K562 (cell line): Measurements from ENCODE around the gene MOB3B. TPM values are rescaled to one million over a fixed set of nuclear protein-coding genes. Genes with fewer than 3 reads are reported as not detected.
"Not testable (repeated sequence)": the region's sequence is repeated elsewhere in the genome, so short reads cannot be mapped to it uniquely, and the experiment has no call there.

Source experiments
- ATAC-seq: fragments of 200-7000 bp; cut with Tn5 transposase; 3 replicates; pipeline ENCODE4 v1.9.1; 2020; ENCODE audit warnings: moderate library complexity
- BruUV-seq: library from RNA; stranded (reverse); fragments of 400-500 nt; replicated peaks from 2 replicates; lab custom pipeline; 2021; lab: Mats Ljungman, UMichigan
- CTCF ChIA-PET: fragments of 300-600 bp; formaldehyde crosslinking; extraction: SDS; loops from one replicate; lab custom pipeline; 2021; ENCODE audit warnings: low intra/inter-chr PET ratio; lab: Yijun Ruan, JAX
- POLR2A ChIA-PET: fragments of 300-600, 350-650 bp; sonication (Branson Sonifier 250); formaldehyde crosslinking; extraction: SDS; loops from one replicate; lab custom pipeline; 2021; ENCODE audit warnings: antibody characterized with exemption, inconsistent platforms; lab: Yijun Ruan, JAX
- DNase-seq, 4 experiments: peaks; one replicate each; pipeline versions ENCODE4 v3.0.0 to v3.0.0-alpha.2; 2011 to 2018; ENCODE audit warnings: low spot score in 3 of 4, mixed read lengths in 3 of 4; ENCODE audit errors: extremely low read depth in 1 of 4
- FAIRE-seq: peaks from 2 replicates; lab custom pipeline; 2011; peaks lifted over from hg19 to GRCh38; lab: Jason Lieb, UNC
- H2AFZ ChIP-seq: 2 replicates; pipeline ENCODE4 v1.6.0; 2011; ENCODE audit warnings: low read depth, low read length, control low read depth, inconsistent platforms
- H3K27ac ChIP-seq: fragments of 200-600 bp; 3 replicates; pipeline ENCODE4 v1.8.0; 2011; ENCODE audit warnings: low read depth, mild to moderate bottlenecking, control low read depth, inconsistent platforms, low read length, moderate library complexity, mixed read lengths; ENCODE audit errors: extremely low read depth
- H3K27me3 ChIP-seq, 2 experiments: fragments of 300-600 bp in 1 of 2; 2 replicates in 1 of 2; 3 replicates in 1 of 2; pipeline versions ENCODE4 v1.6.0 to v1.8.0; 2011; ENCODE audit warnings: inconsistent platforms in 2 of 2, low read length in 2 of 2, mild to moderate bottlenecking in 1 of 2, mixed read lengths in 1 of 2, moderate library complexity in 1 of 2; ENCODE audit not compliant: control insufficient read depth in 2 of 2, insufficient read depth in 2 of 2
- H3K36me3 ChIP-seq: fragments of 300-600 bp; 3 replicates; pipeline ENCODE4 v1.8.0; 2011; ENCODE audit warnings: mild to moderate bottlenecking, low read length, inconsistent platforms; ENCODE audit not compliant: control insufficient read depth, insufficient read depth
- H3K4me1 ChIP-seq, 2 experiments: fragments of 200-600 bp in 1 of 2; replicated peaks in 1 of 2; 2 replicates in 1 of 2; 3 replicates in 1 of 2; pipeline versions ENCODE4 v1.5.1 to v1.8.0; 2011; ENCODE audit warnings: inconsistent platforms in 2 of 2, low read length in 2 of 2, mild to moderate bottlenecking in 1 of 2, mixed read lengths in 1 of 2, moderate library complexity in 1 of 2; ENCODE audit not compliant: control insufficient read depth in 2 of 2, insufficient read depth in 2 of 2
- H3K4me2 ChIP-seq: 2 replicates; pipeline ENCODE4 v1.6.1; 2011; ENCODE audit warnings: low read length, control low read depth, inconsistent platforms, mixed read lengths; ENCODE audit not compliant: insufficient read depth
- H3K4me3 ChIP-seq: fragments of 200-600 bp; sonication (generic), shearing (Covaris generic); 2 replicates; pipeline ENCODE4 v1.5.1; 2016; ENCODE audit warnings: control low read depth, inconsistent platforms
- H3K79me2 ChIP-seq: fragments of 200-600 bp; 3 replicates; pipeline ENCODE4 v1.8.0; 2011; ENCODE audit warnings: low read length, inconsistent platforms; ENCODE audit not compliant: control insufficient read depth, insufficient read depth
- H3K9ac ChIP-seq, 2 experiments: 2 replicates each; pipeline versions ENCODE4 v1.6.0 to v1.6.1; 2011; ENCODE audit warnings: low read depth in 2 of 2, low read length in 2 of 2, control low read depth in 1 of 2, inconsistent platforms in 1 of 2, mild to moderate bottlenecking in 1 of 2, mixed read lengths in 1 of 2; ENCODE audit not compliant: insufficient read depth in 1 of 2
- H3K9me1 ChIP-seq: one replicate; pipeline ENCODE4 v1.6.0; 2011; ENCODE audit warnings: inconsistent platforms, mild to moderate bottlenecking, low read length, moderate library complexity; ENCODE audit not compliant: control insufficient read depth, insufficient read depth
- H3K9me3 ChIP-seq: replicated peaks from 2 replicates; pipeline ENCODE4 v1.5.1; 2011; ENCODE audit warnings: low read depth, low read length, inconsistent platforms; ENCODE audit not compliant: control insufficient read depth, insufficient read depth
- H4K20me1 ChIP-seq: replicated peaks from 2 replicates; pipeline ENCODE4 v1.6.1; 2011; ENCODE audit warnings: low read length, inconsistent platforms, mixed read lengths; ENCODE audit not compliant: control insufficient read depth, insufficient read depth
- FOSL1 ChIP-seq: fragments of 200-800 bp; sonication (Bioruptor generic); conservative IDR thresholded peaks from 2 replicates; pipeline ENCODE4 v1.6.1; 2016; ENCODE audit warnings: missing genetic modification characterization, missing compliant biosample characterization
- JUN ChIP-seq, 2 experiments: sonication (generic) in 1 of 2; formaldehyde crosslinking in 1 of 2; IDR thresholded peaks; 2 replicates each; pipeline versions ENCODE4 v1.6.1 to v1.8.0; 2012 to 2022; ENCODE audit warnings: borderline replicate concordance in 2 of 2, mild to moderate bottlenecking in 2 of 2, improper control_type of control experiment in 1 of 2, low read depth in 1 of 2, low read length in 1 of 2, missing genetic modification reagents in 1 of 2
- JUND ChIP-seq, 2 experiments: IDR thresholded peaks; 2 replicates in 1 of 2; 3 replicates in 1 of 2; pipeline ENCODE4 v1.6.1; 2011; ENCODE audit warnings: borderline replicate concordance in 2 of 2, low read depth in 2 of 2, low read length in 2 of 2, improper control_type of control experiment in 1 of 2, missing biosample characterization in 1 of 2, missing genetic modification characterization in 1 of 2, missing genetic modification reagents in 1 of 2
- STAT5B ChIP-seq: fragments of 250-450 bp; sonication (Bioruptor Pico); IDR thresholded peaks from 2 replicates; pipeline ENCODE4 v1.8.0; 2021; ENCODE audit warnings: mild to moderate bottlenecking, inconsistent platforms
- whole genome bisulfite sequencing: fragments of 100-300 bp; shearing (Covaris generic); methylation state at CpG from one replicate; pipeline ENCODE4 v1.1.6; 2016; ENCODE audit warnings: low coverage, mixed read lengths; ENCODE audit not compliant: insufficient coverage; ENCODE audit errors: missing lambda C conversion rate; 5-methylcytosine and 5-hydroxymethylcytosine counted together
- in situ Hi-C: fragments of 300-500 bp; cut with MboI; formaldehyde crosslinking; loops from 4 replicates; pipeline ENCODE4 v1.15.0; 2018; ENCODE audit warnings: inconsistent platforms, mixed read lengths
- intact Hi-C: fragments of 100-400 bp; cut with micrococcal nuclease; formaldehyde crosslinking; loops from 2 replicates; pipeline ENCODE4 v1.14.2; 2022
- polyA plus RNA-seq, 8 experiments: library from polyadenylated mRNA; depleted of rRNA in 4 of 8; stranded (reverse) in 5 of 8; unstranded in 3 of 8; fragments of >200 nt; fragmentation: Nextera tagmentation in 2 of 8; fragmentation: Illumina TruSeq in 1 of 8; extraction: Ambion mirVana in 2 of 8; extraction: Trizol in 1 of 8; gene quantifications; 2 replicates each; pipeline versions ENCODE4 v1.2.1 to v1.2.3, GENCODE V29; 2011 to 2014; ENCODE audit warnings: inconsistent platforms in 1 of 8, missing spikeins in 1 of 8
- total RNA-seq, 7 experiments: library from RNA; depleted of rRNA in 6 of 7; stranded (reverse); fragments of >200 nt in 6 of 7; fragmentation: Illumina TruSeq in 2 of 7; extraction: Trizol in 2 of 7; gene quantifications; 2 replicates each; pipeline versions ENCODE4 v1.2.1 to v1.2.3, GENCODE V29; 2011 to 2021; ENCODE audit warnings: low replicate concordance in 1 of 7
- TF ChIP-seq, protein P1 (sequence below): sonication (generic); IDR thresholded peaks from 2 replicates; pipeline ENCODE4 v1.6.1; 2016
- TF ChIP-seq, protein P2 (sequence below), 2 experiments: fragments of 450-650 bp in 1 of 2; sonication (generic) in 1 of 2; formaldehyde crosslinking in 1 of 2; IDR thresholded peaks in 1 of 2; conservative IDR thresholded peaks in 1 of 2; 2 replicates each; pipeline versions ENCODE4 v1.6.1 to v1.8.1; 2016 to 2023; ENCODE audit warnings: mild to moderate bottlenecking in 2 of 2, moderate library complexity in 2 of 2, inconsistent platforms in 1 of 2, missing genetic modification reagents in 1 of 2
- TF ChIP-seq, protein P3 (sequence below): sonication (generic); formaldehyde crosslinking; IDR thresholded peaks from 2 replicates; pipeline ENCODE4 v1.8.0; 2022; ENCODE audit warnings: mild to moderate bottlenecking, missing genetic modification reagents

Gene MOB3B
- total and polyA plus RNA-seq, 9 of the 15 experiments (the other 6 are each of a cell fraction or from before 2014, with no cell fraction given): 3.6 to 12.8 (median 7.2) TPM

DNA sequence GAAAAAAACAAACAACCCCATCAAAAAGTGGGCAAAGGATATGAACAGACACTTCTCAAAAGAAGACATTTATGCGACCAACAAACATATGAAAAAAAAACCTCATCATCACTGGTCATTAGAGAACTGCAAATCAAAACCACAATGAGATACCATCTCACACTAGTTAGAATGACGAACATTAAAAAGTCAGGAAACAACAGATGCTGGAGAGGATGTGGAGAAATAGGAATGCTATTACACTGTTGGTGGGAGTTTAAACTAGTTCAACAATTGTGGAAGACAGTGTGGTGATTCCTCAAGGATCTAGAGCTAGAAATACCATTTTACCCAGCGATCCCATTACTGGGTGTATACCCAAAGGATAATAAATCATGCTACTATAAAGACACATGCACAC lies 28.7 kb downstream of the MOB3B start:
- H3K27ac ChIP-seq, intact Hi-C loops, H2AFZ ChIP-seq, BruUV-seq, in situ Hi-C loops, H3K9me3 ChIP-seq, DNase-seq, H4K20me1 ChIP-seq, H3K36me3 ChIP-seq, FAIRE-seq, ATAC-seq, POLR2A ChIA-PET, H3K27me3 ChIP-seq, H3K4me3 ChIP-seq, CTCF ChIA-PET, H3K9ac ChIP-seq, H3K9me1 ChIP-seq, H3K4me2 ChIP-seq: not testable (repeated sequence)
- Histone ChIP-seq H3K79me2 (peaks cover 41% of the 10 kb centered on the region), H3K4me1 (peaks cover 0 to 13% of the 10 kb centered on the region in 2 experiments; a peak in 3 of 5 replicates)
- 67% methylated on average over 1 of the region's 3 CpGs for WGBS

DNA sequence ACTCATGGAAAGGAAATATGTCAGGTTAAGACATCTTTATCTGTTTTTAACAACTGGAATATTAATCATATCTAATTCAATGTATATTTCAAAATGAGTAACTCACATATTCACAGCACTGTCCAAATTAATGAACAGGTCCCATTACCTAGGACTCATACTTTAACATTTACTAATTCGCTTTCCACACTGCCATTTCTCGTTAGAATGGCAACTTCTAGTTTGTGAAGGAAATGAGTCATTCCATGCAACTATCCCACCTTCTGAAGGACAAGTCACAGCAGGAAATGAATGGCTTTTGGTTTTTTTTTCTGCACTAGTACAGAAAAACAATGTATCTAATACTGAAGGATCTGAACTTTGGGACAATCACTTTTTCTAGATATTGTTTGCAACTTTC lies 30.2 kb downstream of the MOB3B start:
- H2AFZ ChIP-seq: no peak overlapping the region
- in situ Hi-C loops: no loop called here
- peaks cover 0 to 13% of the 10 kb centered on the region in 2 experiments; a peak in 3 of 5 replicates for H3K4me1 ChIP-seq
- no peaks in the 10 kb centered on the region for H3K9me1 ChIP-seq
- H3K79me2 ChIP-seq: peaks cover 48% of the 10 kb centered on the region
- H4K20me1 ChIP-seq: no peaks in the 10 kb centered on the region
- no TSS peak for BruUV-seq
- H3K27ac ChIP-seq: peak overlapping the region; percentile 68; the same call in 2 of the 3 replicates
- no peaks in the 10 kb centered on the region for H3K9me3 ChIP-seq
- peak overlapping the region in 1 of 2 experiments; percentile 46; a peak in 2 of 4 replicates for H3K9ac ChIP-seq
- H3K27me3 ChIP-seq: no peaks in the 10 kb centered on the region
- DNase-seq (peak in 1 of 4 experiments; percentile 37), FAIRE-seq (no peak), ATAC-seq (peak; percentile 40)
- ChIA-PET POLR2A (interaction anchor here (1.5 kb wide), 1 partner anchor 24 kb away, joined by 3 read pairs; no protein-coding TSS in a partner anchor), CTCF (no interaction called here)
- TF ChIP-seq JUND (IDR thresholded peaks at IDR 0.05; ENCODE audit: borderline replicate concordance, low read depth, low read length): peak; percentile 75; the same call in 1 of the 2 replicates
- peak; percentile 29; the same call in 1 of the 3 replicates for TF ChIP-seq JUND (tag; IDR thresholded peaks at IDR 0.05; ENCODE audit: borderline replicate concordance, low read depth, low read length)
- TF ChIP-seq, protein P1, sequence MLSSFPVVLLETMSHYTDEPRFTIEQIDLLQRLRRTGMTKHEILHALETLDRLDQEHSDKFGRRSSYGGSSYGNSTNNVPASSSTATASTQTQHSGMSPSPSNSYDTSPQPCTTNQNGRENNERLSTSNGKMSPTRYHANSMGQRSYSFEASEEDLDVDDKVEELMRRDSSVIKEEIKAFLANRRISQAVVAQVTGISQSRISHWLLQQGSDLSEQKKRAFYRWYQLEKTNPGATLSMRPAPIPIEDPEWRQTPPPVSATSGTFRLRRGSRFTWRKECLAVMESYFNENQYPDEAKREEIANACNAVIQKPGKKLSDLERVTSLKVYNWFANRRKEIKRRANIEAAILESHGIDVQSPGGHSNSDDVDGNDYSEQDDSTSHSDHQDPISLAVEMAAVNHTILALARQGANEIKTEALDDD: peak; percentile 39; the same call in 1 of the 2 replicates
- TF ChIP-seq, protein P2, sequence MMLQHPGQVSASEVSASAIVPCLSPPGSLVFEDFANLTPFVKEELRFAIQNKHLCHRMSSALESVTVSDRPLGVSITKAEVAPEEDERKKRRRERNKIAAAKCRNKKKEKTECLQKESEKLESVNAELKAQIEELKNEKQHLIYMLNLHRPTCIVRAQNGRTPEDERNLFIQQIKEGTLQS (IDR thresholded peaks at IDR 0.05): peak; percentile 57
- TF ChIP-seq, protein P2 (CRISPR knock-in tag; conservative IDR thresholded peaks at IDR 0.05): no peak
- TF ChIP-seq STAT5B: no peak
- peak; percentile 55 for TF ChIP-seq FOSL1
- 0 out of 2 replicates have a peak, but pooled peaks have one; percentile 25 for TF ChIP-seq JUN (IDR thresholded peaks at IDR 0.05; ENCODE audit: borderline replicate concordance, low read depth, low read length)
- TF ChIP-seq JUN (CRISPR knock-in tag; IDR thresholded peaks at IDR 0.05; ENCODE audit: borderline replicate concordance): no peak
- TF ChIP-seq, protein P3, sequence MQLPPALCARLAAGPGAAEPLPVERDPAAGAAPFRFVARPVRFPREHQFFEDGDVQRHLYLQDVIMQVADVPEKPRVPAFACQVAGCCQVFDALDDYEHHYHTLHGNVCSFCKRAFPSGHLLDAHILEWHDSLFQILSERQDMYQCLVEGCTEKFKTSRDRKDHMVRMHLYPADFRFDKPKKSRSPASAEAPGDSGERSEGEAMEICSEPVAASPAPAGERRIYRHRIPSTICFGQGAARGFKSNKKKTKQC (CRISPR knock-in tag): no peak
- H3K36me3 ChIP-seq: no peaks in the 10 kb centered on the region
- peak overlapping the region; percentile 41 for H3K4me2 ChIP-seq
- intact Hi-C loops: no loop called here
- no peak overlapping the region for H3K4me3 ChIP-seq
- WGBS: 0% methylated on average over 2 of the region's 2 CpGs
